ENCODE measurements around the gene NUP35.

NUP35 gene

GRCh38 chr2:183124222-183124956 is at the start of gene NUP35:
NUP35 (plus strand) TSS chr2:183124443; CDS start chr2:183124458, 15 bp downstream.
- in situ Hi-C loops (cut with HindIII; ENCODE audit: low sequenced_read_pairs): loop anchor here (5.0 to 10.0 kb wide), 2 partner anchors 103 to 230 kb away; no protein-coding TSS in a partner anchor
- H3K4me3 ChIP-seq (ENCODE audit: low read depth, low read length): peak within 1 kb of the TSS; percentile 84
- TF ChIP-seq CTCF (IDR thresholded peaks at IDR 0.05; ENCODE audit: low read depth, low read length, missing control alignments): no peak
- peak; percentile 88 for DNase-seq (ENCODE audit: low read depth)

- no peak for DNase-seq (ENCODE audit: low read depth)
- TF ChIP-seq CTCF (IDR thresholded peaks at IDR 0.05; ENCODE audit: low read depth, low read length, missing control alignments): no peak
- in situ Hi-C loops (cut with HindIII; ENCODE audit: low sequenced_read_pairs): no loop called here
- H3K4me3 ChIP-seq (ENCODE audit: low read depth, low read length): peak overlapping the region; percentile 67
These were observed 46.1 kb upstream of the NUP35 start for GRCh38 chr2:183078163-183078463.

- DNase-seq (ENCODE audit: low read depth): peak; percentile 88
- no peak for TF ChIP-seq CTCF (IDR thresholded peaks at IDR 0.05; ENCODE audit: low read depth, low read length, missing control alignments)
- in situ Hi-C loops (cut with HindIII; ENCODE audit: low sequenced_read_pairs): no loop called here
- peak within 1 kb of the TSS; percentile 67 for H3K4me3 ChIP-seq (ENCODE audit: low read depth, low read length)
These were observed 45.6 kb upstream of the NUP35 start, which contains the start of gene DUSP19 for GRCh38 chr2:183078464-183079138. DUSP19 (plus strand) TSS chr2:183078747; CDS start chr2:183078934, 187 bp downstream.

- no peak for DNase-seq (ENCODE audit: low read depth)
- no peak for TF ChIP-seq CTCF (IDR thresholded peaks at IDR 0.05; ENCODE audit: low read depth, low read length, missing control alignments)
- in situ Hi-C loops (cut with HindIII; ENCODE audit: low sequenced_read_pairs): no loop called here
- peak overlapping the region; percentile 67 for H3K4me3 ChIP-seq (ENCODE audit: low read depth, low read length)
These were observed 45.0 kb upstream of the NUP35 start for GRCh38 chr2:183079139-183079775.

- H3K4me3 ChIP-seq (ENCODE audit: low read depth, low read length): no peak overlapping the region
These were observed 42.3 kb upstream of the NUP35 start for GRCh38 chr2:183081911-183082310.

More at GRCh38 chr2:183081911-183082310, 42.3 kb upstream of the NUP35 start:
- no peak for DNase-seq (ENCODE audit: low read depth)
- in situ Hi-C loops (cut with HindIII; ENCODE audit: low sequenced_read_pairs): no loop called here
- no peak for TF ChIP-seq CTCF (IDR thresholded peaks at IDR 0.05; ENCODE audit: low read depth, low read length, missing control alignments)
